A549 (cell line): ENCODE results near the gene GOLGA3. TPM values are rescaled to one million over a fixed set of nuclear protein-coding genes. Genes with fewer than 3 reads are reported as not detected.

Experiments used
- ATAC-seq, 2 experiments: fragments of 200-7000 bp in 1 of 2; fragments of >200 bp in 1 of 2; cut with Nextera tagmentation in 1 of 2; cut with Tn5 transposase in 1 of 2; 3 replicates each; pipeline versions ENCODE4 v1.8.0 to v1.9.1; 2018 to 2020; ENCODE audit warnings: mild to moderate bottlenecking in 1 of 2, moderate library complexity in 1 of 2
- CTCF ChIA-PET: fragments of 300-600 bp; sonication (Branson Sonifier 250); formaldehyde crosslinking; extraction: SDS; loops from one replicate; lab custom pipeline; 2021; ENCODE audit warnings: antibody characterized with exemption, inconsistent platforms; lab: Yijun Ruan, JAX
- POLR2A ChIA-PET: fragments of 350-600 bp; formaldehyde crosslinking; extraction: SDS; loops from one replicate; lab custom pipeline; 2021; ENCODE audit warnings: antibody characterized with exemption, inconsistent platforms; lab: Yijun Ruan, JAX
- DNase-seq, 2 experiments: peaks; one replicate each; pipeline versions ENCODE4 v3.0.0 to v3.0.0-alpha.2; 2011 to 2016; ENCODE audit warnings: low read depth in 1 of 2, low spot score in 1 of 2
- FAIRE-seq: peaks from 2 replicates; lab custom pipeline; 2011; peaks lifted over from hg19 to GRCh38; lab: Jason Lieb, UNC
- H3K27ac ChIP-seq, 2 experiments: fragments of >200 bp; sonication (Bioruptor Twin); formaldehyde crosslinking; 3 replicates each; pipeline ENCODE4 v1.5.1; 2016 to 2017
- H3K4me1 ChIP-seq: fragments of >200 bp; sonication (Bioruptor Twin); formaldehyde crosslinking; 3 replicates; pipeline ENCODE4 v1.6.1; 2016
- H3K4me2 ChIP-seq: fragments of >200 bp; sonication (Bioruptor Twin); formaldehyde crosslinking; 3 replicates; pipeline ENCODE4 v1.6.1; 2016
- H3K4me3 ChIP-seq: fragments of >200 bp; sonication (Bioruptor Twin); formaldehyde crosslinking; 3 replicates; pipeline ENCODE4 v1.5.1; 2016
- H3K9me3 ChIP-seq: fragments of >200 bp; sonication (Bioruptor Twin); formaldehyde crosslinking; 3 replicates; pipeline ENCODE4 v1.6.1; 2016
- ATOH8 ChIP-seq: fragments of 250-450 bp; sonication (Bioruptor Pico); IDR thresholded peaks from 2 replicates; pipeline ENCODE4 v1.5.0; 2020; ENCODE audit warnings: low read depth, mild to moderate bottlenecking, moderate library complexity
- BHLHE40 ChIP-seq: IDR thresholded peaks from 2 replicates; pipeline ENCODE4 v1.6.1; 2012; ENCODE audit warnings: low read depth, low read length, inconsistent platforms
- CEBPB ChIP-seq, 2 experiments: fragments of >200 bp in 1 of 2; sonication (Bioruptor Twin) in 1 of 2; formaldehyde crosslinking in 1 of 2; IDR thresholded peaks; 2 replicates each; pipeline ENCODE4 v1.6.1; 2012 to 2016
- CHD4 ChIP-seq: fragments of 200-600 bp; sonication (generic); IDR thresholded peaks from 2 replicates; pipeline ENCODE4 v1.6.1; 2016; ENCODE audit warnings: antibody characterized with exemption, mild to moderate bottlenecking, borderline replicate concordance
- E2F6 ChIP-seq: IDR thresholded peaks from 2 replicates; pipeline ENCODE4 v1.6.1; 2012; ENCODE audit warnings: low read depth, borderline replicate concordance
- EHMT2 ChIP-seq: fragments of 200-600 bp; sonication (generic); IDR thresholded peaks from 2 replicates; pipeline ENCODE4 v1.6.1; 2016; ENCODE audit warnings: antibody characterized with exemption, low read depth, mild to moderate bottlenecking, moderate library complexity
- FOSL2 ChIP-seq, 2 experiments: fragments of 450-650 bp in 1 of 2; fragments of >200 bp in 1 of 2; sonication (Bioruptor Twin) in 1 of 2; formaldehyde crosslinking; IDR thresholded peaks; 2 replicates each; pipeline versions ENCODE4 v1.5.0 to v1.6.1; 2016 to 2020; ENCODE audit warnings: mild to moderate bottlenecking in 1 of 2, moderate library complexity in 1 of 2
- FOXS1 ChIP-seq: fragments of 250-450 bp; sonication (Bioruptor Pico); IDR thresholded peaks from 2 replicates; pipeline ENCODE4 v1.5.0; 2020; ENCODE audit warnings: mild to moderate bottlenecking, moderate library complexity
- HES2 ChIP-seq: fragments of >200 bp; sonication (Bioruptor Twin); formaldehyde crosslinking; IDR thresholded peaks from 2 replicates; pipeline ENCODE4 v1.6.1; 2016
- JUNB ChIP-seq: fragments of >200 bp; sonication (Bioruptor Twin); formaldehyde crosslinking; IDR thresholded peaks from 2 replicates; pipeline ENCODE4 v1.6.1; 2016
- MAFK ChIP-seq: fragments of 450-650 bp; IDR thresholded peaks from 2 replicates; pipeline ENCODE4 v1.6.1; 2014; ENCODE audit not compliant: partially characterized antibody
- NR3C1 ChIP-seq: fragments of >200 bp; sonication (Bioruptor Twin); formaldehyde crosslinking; IDR thresholded peaks from 3 replicates; pipeline ENCODE4 v1.6.1; 2017
- RARB ChIP-seq: fragments of 250-450 bp; sonication (Bioruptor Pico); IDR thresholded peaks from 2 replicates; pipeline ENCODE4 v1.8.0; 2021; ENCODE audit warnings: mild to moderate bottlenecking, moderate library complexity
- REST ChIP-seq: fragments of 200-600 bp; sonication (generic); IDR thresholded peaks from 2 replicates; pipeline ENCODE4 v1.6.1; 2016; ENCODE audit warnings: antibody characterized with exemption, mild to moderate bottlenecking, moderate library complexity
- SMC3 ChIP-seq: fragments of >200 bp; sonication (Bioruptor Twin); formaldehyde crosslinking; IDR thresholded peaks from 3 replicates; pipeline ENCODE4 v1.6.1; 2018; ENCODE audit warnings: inconsistent platforms
- USF2 ChIP-seq: fragments of 450-650 bp; IDR thresholded peaks from 2 replicates; pipeline ENCODE4 v1.6.1; 2014; ENCODE audit warnings: antibody characterized with exemption
- WGBS: methylation state at CpG from one replicate; pipeline ENCODE4 v1.1.6; 2017; ENCODE audit errors: missing lambda C conversion rate; 5-methylcytosine and 5-hydroxymethylcytosine counted together
- polyA plus RNA-seq, 4 experiments: library from polyadenylated mRNA; depleted of rRNA in 3 of 4; stranded (reverse); fragments of >200 nt; fragmentation: RNase III in 1 of 4; extraction: RNeasy Plus Mini Kit Qiagen cat#74134 plus additional on column Dnase treatment in 1 of 4; gene quantifications; 2 replicates in 3 of 4; 3 replicates in 1 of 4; pipeline ENCODE4 v1.2.3, GENCODE V29; 2011 to 2017

GOLGA3 gene
- polyA plus RNA-seq, 2 of the 4 experiments (the other 2 are of a cell fraction) = 23.0 to 25.5 TPM

DNA sequence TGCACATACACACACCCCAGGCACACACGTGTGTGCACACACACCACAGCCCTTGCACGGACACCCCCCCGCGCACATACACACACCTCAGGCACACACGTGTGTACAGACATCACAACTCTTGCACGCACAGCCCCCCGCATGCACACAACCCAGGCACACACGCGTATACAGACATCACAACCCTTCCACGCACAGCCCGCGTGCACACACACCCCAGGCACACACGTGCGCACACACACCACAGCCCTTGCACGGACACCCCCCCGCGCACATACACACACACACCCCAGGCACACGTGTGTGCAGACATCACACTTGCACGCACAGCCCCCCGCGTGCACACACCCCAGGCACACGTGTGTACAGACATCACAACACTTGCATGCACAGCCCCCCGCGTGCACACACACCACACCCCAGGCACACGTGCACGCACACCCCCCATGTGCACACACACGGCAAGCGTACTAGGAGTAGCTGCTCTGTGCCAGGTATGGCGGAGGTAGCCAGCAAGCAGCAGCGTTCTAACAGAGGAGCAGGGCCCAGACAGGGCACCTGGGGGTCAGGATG, 48.8 kb downstream of the GOLGA3 start:
- Histone ChIP-seq H3K4me3 (no peak overlapping the region), H3K9me3 (no peaks in the 10 kb centered on the region)
- CTCF ChIA-PET = no interaction called here
- DNase-seq = no peak
- FAIRE-seq = no peak
- ATAC-seq = no peak
- TF ChIP-seq E2F6 (no peak), RARB (CRISPR knock-in tag) (no peak), ATOH8 (no peak), REST (no peak), FOSL2 (IDR thresholded peaks at IDR 0.05) (no peak), FOSL2 (CRISPR knock-in tag; IDR thresholded peaks at IDR 0.05) (no peak), HES2 (no peak), CHD4 (no peak), BHLHE40 (no peak), MAFK (no peak)
- TF ChIP-seq, all 56 proteins: peak for 0
- Histone ChIP-seq H3K27ac (no peak overlapping the region), H3K4me1 (no peaks in the 10 kb centered on the region), H3K4me2 (no peak overlapping the region)
- 98% methylated on average over 18 of the region's 30 CpGs for WGBS
- POLR2A ChIA-PET = no interaction called here

DNA sequence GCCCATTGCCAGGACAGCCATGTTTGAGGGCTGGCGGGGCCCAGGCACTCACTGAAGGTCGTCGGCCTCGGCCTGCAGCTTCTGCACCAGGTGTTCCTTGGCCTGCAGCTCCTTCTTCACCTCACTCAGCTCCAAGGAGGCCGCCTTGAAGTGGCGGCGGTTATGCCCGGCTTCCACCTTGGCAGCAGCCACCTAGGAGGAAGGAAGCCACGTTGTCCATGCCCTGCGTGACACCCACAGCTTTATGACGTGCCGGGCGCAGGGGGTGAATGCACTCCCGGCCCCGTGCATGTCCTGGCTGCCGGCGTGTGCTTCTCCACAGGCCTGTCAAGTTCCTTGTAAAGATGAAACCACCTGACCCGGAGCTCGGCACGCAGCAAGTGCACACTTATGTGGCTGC, 51.1 kb downstream of the GOLGA3 start:
- Histone ChIP-seq H3K4me3 (no peak overlapping the region), H3K4me2 (no peak overlapping the region), H3K9me3 (no peaks in the 10 kb centered on the region), H3K4me1 (no peaks in the 10 kb centered on the region), H3K27ac (no peak overlapping the region)
- ATAC-seq (no peak), FAIRE-seq (no peak), DNase-seq (no peak)
- ChIA-PET POLR2A (no interaction called here), CTCF (interaction anchor here (0.8 to 2.7 kb wide), 2 partner anchors 9 to 11 kb away, joined by 3 to 13 read pairs; no protein-coding TSS in a partner anchor)
- WGBS = 98% methylated on average over 14 of the region's 20 CpGs
- no peak for TF ChIP-seq JUNB
- TF ChIP-seq EHMT2 = no peak
- no peak for TF ChIP-seq FOSL2 (IDR thresholded peaks at IDR 0.05)
- no peak for TF ChIP-seq FOSL2 (CRISPR knock-in tag; IDR thresholded peaks at IDR 0.05)
- TF ChIP-seq USF2 = no peak
- no peak for TF ChIP-seq NR3C1
- TF ChIP-seq FOXS1 (CRISPR knock-in tag) = no peak
- TF ChIP-seq CEBPB (IDR thresholded peaks at IDR 0.05) = no peak
- TF ChIP-seq SMC3 = no peak
